HG03432 (cell line): Measurements from ENCODE around the gene CDC42SE2.
"Not testable (repeated sequence)": the region's sequence is repeated elsewhere in the genome, so short reads cannot be mapped to it uniquely, and the experiment has no call there.

Experiments
- ATAC-seq: cut with Tn5 transposase; IDR thresholded peaks from one replicate; pipeline ENCODE4 v1.9.1; 2021; ENCODE audit warnings: mild to moderate bottlenecking, moderate library complexity; ENCODE audit not compliant: unreplicated experiment

CDC42SE2 gene

DNA sequence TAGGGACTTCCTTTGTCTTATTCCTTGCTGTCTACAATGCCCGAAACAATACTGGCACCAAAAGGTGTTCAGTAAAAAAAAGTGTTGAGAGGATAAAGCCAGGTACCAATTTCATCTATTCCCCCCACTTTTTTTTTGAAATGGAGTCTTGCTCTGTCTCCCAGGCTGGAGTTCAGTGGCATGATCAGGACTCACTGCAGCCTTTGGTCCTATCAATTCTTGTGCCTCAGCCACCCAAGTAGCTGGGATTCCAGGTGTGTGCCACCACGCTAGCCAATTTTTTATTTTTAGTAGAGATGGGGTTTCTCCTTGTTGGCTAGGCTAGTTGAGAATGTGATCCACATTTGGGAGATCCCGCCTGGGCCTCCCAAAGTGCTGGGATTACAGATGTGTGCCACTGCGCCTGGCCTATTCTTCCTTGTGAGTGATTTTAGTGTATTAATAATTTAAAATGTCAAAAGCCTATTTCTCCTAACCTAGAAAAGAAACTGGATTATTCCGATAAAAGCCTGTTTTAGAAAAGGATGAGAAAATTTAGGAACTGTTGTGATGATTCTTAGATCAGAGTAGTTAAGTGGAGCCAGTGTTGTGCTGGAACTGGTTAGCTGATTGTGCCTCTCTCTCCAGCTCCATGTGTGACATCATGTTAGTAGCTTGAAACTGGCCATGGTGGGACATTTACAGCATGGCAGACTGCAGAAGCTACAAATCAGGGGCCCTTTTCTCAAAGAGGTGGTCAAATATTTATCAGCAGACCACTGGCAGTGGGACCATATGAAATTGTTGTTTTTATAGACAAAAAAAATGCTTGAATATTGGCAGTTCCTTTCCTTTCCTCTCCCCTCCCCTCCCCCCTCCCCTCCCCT, 14.3 kb downstream of the CDC42SE2 start:
- no peak for ATAC-seq

- not testable (repeated sequence) for ATAC-seq
Measured at GRCh38 chr5:131278741-131279124, 14.9 kb downstream of the CDC42SE2 start.

DNA sequence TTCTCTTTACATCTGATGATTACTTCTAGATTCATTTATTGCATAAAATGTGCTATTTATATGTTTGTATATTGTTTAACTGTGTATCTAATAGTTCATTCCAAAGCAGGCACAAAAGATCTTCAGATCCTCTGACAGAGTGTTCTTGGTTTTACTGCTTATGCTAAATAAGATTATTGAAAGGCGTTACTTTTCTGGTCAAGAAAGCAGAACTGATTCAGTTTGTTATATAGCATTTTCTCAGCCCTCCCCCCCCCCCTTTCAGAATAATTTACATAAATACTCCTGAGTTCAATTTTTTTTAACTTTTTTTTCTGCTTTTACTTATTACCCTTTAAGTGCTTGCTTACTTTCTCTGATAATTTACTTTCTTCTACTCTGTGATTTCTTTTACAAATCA, 15.4 kb downstream of the CDC42SE2 start:
- peak; percentile 27 for ATAC-seq

DNA sequence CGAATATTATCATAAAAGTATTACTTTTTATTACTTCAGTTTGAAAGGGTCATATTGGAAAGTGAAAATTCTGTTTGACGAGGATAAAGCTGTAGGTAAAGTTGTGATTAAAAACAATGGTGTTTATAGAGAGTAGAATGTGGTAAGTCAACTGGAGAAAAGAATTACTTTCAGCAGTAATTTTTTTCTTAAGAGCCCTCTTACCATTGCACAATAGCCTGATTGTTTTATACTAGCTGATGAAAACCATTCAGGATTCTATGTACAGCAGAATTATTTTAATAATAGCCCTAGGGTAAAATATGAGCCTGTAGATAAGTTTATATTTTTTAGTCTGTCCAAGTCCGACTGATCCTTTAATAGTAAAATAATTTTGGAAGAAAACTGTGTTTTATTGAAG, 16.6 kb downstream of the CDC42SE2 start:
- no peak for ATAC-seq

DNA sequence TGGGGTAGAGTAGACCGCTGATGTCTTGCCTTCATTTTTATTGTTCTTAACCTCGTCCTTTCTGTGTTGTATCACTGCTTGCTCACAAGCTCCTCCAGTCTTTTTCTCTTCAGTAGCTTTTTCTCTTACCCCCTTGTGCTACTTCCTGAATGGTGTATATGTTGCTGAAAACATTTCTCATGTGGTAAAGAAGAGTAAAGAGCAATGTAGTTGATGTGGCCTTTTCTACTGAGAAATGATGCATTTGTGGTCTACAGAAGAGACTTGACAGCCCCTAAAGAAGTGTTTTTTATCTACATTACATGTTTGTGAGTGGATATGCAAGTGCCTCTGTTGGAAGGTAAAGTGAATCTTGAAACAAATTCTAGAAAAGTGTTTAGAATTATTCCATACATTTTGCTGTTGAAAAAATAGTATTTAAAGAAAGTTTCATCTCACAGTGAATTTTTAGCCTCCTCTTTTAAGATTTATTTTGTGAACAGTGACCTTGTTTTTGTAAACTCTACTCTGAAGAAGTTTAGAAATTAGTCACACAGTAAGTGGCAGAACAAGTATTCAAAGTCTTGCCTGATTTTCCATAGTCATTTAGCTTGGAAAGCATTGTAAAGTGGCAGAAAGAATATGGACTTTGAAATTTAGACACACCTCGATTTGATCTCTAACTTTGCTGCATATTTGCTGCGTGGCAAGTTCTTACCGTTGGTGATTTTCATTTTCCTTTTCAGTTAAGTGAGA, 17.4 kb downstream of the CDC42SE2 start:
- peak; percentile 38 for ATAC-seq

GRCh38 chr5:131281868-131282234, 18.0 kb downstream of the CDC42SE2 start:
- ATAC-seq: no peak

GRCh38 chr5:131282235-131282634, 18.4 kb downstream of the CDC42SE2 start:
- ATAC-seq: no peak

GRCh38 chr5:131285703-131286399, 22.0 kb downstream of the CDC42SE2 start:
- ATAC-seq: no peak

GRCh38 chr5:131286400-131286715, 22.5 kb downstream of the CDC42SE2 start:
- ATAC-seq: no peak

- peak; percentile 38 for ATAC-seq
Measured at GRCh38 chr5:131288328-131288727, 24.5 kb downstream of the CDC42SE2 start.

- ATAC-seq: peak; percentile 62
Measured at GRCh38 chr5:131289738-131290137, 25.9 kb downstream of the CDC42SE2 start.

- no peak for ATAC-seq
Measured at GRCh38 chr5:131296213-131296672, 32.4 kb downstream of the CDC42SE2 start.

DNA sequence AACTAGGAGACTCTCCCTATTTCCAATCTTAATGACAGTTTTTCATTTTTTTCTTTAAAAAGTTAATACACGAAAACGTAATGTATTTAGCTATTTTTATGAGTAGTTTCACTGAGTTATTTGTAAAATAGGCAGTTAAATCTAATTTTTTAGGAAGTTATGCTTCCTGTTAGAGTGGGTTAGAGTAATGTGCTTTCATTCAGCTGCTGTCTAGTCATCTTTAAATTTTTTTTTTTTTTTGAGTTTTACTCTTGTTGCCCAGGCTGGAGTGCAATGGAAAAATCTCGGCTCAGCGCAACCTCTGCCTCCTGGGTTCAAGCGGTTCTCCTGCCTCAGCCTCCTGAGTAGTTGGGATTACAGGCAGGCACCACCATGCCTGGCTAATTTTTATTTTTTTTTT, 34.0 kb downstream of the CDC42SE2 start:
- no peak for ATAC-seq

DNA sequence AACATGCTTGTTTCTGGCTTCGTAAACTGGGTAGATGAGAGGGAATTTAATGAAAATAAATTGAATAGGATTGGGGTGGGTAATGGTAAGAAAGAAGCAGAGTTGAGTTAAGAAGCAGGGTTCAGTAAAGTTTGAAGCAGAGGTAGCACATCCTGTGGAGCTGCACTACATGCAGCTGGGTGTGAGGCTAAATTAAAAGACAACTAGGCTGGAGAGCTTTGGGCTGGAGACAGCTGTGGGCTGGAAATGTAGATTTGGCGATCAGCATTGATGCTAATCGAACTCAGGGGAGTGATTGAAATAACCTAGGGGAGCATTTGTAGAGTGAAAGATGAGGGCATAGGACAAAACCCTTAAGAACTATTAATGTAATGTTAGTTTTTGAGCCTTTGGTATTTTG, 35.6 kb downstream of the CDC42SE2 start:
- no peak for ATAC-seq

- no peak for ATAC-seq
Measured at GRCh38 chr5:131302506-131302905, 38.7 kb downstream of the CDC42SE2 start.

- no peak for ATAC-seq
Measured at GRCh38 chr5:131303537-131303936, 39.7 kb downstream of the CDC42SE2 start.

DNA sequence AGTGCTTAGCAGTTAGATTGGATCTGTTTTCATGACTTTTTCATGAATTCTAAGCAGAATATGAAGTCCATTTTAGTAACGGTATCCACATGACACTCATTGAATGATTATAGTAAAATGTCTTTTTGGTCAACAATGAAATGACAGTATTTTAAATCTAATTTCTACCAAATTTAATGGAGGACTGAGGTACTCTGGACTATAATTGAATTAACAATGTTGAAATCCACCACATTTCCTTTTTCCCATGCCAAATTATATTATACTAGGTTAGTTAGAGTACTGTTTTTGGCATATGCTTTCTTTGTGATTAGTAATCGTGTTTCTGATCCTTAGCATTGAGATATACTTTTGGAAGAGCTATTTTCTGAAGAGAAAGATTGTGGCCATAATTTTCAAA, 40.6 kb downstream of the CDC42SE2 start:
- no peak for ATAC-seq

- no peak for ATAC-seq
Measured at GRCh38 chr5:131305138-131305689, 41.4 kb downstream of the CDC42SE2 start.

DNA sequence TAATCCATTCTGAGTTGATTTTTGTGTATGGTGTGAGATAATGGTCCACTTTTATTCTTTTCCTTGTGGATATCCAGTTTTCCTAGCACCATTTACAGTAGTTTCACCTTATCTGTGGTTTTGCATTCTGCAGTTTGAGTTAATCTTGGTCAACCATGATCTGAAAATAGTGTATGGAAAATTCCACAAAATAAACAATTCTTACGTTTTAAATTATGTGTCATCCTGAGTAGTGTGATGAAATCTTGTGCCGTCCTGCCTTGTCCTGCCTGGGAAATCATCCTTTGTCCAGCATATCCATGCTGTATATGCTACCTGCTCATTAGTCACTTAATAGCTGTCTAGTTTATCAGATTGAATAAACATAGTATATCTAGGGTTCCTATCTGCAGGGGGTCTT, 42.1 kb downstream of the CDC42SE2 start:
- no peak for ATAC-seq

DNA sequence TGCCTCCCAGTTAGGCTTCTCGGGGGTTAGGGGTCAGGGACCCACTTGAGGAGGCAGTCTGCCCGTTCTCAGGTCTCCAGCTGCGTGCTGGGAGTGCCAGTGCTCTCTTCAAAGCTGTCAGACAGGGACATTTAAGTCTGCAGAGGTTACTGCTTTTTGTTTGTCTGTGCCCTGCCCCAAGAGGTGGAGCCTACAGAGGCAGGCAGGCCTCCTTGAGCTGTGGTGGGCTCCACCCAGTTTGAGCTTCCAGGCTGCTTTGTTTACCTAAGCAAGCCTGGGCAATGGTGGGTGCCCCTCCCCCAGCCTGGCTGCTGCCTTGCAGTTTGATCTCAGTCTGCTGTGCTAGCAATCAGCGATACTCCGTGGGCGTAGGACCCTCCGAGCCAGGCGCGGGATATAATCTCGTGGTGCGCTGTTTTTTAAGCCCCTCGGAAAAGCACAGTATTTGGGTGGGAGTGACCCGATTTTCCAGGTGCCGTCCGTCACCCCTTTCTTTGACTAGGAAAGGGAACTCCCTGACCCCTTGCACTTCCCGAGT, 48.5 kb downstream of the CDC42SE2 start:
- ATAC-seq: not testable (repeated sequence)

DNA sequence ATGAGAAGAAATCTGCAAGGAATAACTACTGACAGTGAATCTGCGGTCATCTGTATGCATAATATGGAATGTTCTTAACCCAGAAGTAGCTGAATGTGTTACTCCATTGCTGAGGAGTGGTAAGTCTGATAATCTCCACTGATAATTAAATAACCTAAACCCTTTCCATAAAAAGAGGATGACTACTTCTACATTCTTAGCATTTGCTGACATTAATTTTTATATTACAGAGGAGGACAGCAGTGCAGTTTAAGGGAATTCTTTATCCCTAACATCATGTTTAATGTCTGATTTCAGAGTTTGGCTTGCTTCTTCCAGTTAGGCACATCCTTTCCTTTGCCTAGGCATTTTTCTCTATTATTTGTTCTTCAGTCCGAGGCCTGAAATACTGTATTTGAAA, 52.2 kb downstream of the CDC42SE2 start:
- no peak for ATAC-seq
